Loucy (cell line): ENCODE data around the gene NKAIN2.

ENCODE experiments used
- H2AFZ ChIP-seq: fragments of 200-600 bp; sonication (generic); 2 replicates; pipeline ENCODE4 v1.6.0; 2016; ENCODE audit warnings: antibody characterized with exemption, mild to moderate bottlenecking, low read length, moderate library complexity
- H3F3A ChIP-seq: fragments of 200-600 bp; 2 replicates; pipeline ENCODE4 v1.6.0; 2016; ENCODE audit warnings: antibody characterized with exemption, low read depth, mild to moderate bottlenecking
- H3K27me3 ChIP-seq: fragments of 200-600 bp; sonication (generic); 2 replicates; pipeline ENCODE4 v1.6.1; 2014; ENCODE audit warnings: low read length, mild to moderate bottlenecking; ENCODE audit not compliant: insufficient read depth, poor library complexity, severe bottlenecking
- H3K36me3 ChIP-seq: fragments of 200-600 bp; sonication (generic); 2 replicates; pipeline ENCODE4 v1.6.1; 2016; ENCODE audit warnings: low read length; ENCODE audit not compliant: insufficient read depth
- H3K4me1 ChIP-seq: fragments of 200-600 bp; sonication (generic); 2 replicates; pipeline ENCODE4 v1.5.1; 2014; ENCODE audit warnings: low read length, mild to moderate bottlenecking; ENCODE audit not compliant: insufficient read depth, poor library complexity, severe bottlenecking
- H3K4me2 ChIP-seq: fragments of 200-600 bp; sonication (generic); 2 replicates; pipeline ENCODE4 v1.6.0; 2014; ENCODE audit warnings: antibody characterized with exemption, low read length, low read depth, mild to moderate bottlenecking; ENCODE audit not compliant: poor library complexity, severe bottlenecking
- H3K4me3 ChIP-seq: fragments of 200-600 bp; sonication (generic); 2 replicates; pipeline ENCODE4 v1.5.1; 2014; ENCODE audit warnings: low read length, mild to moderate bottlenecking, mixed read lengths; ENCODE audit not compliant: poor library complexity, severe bottlenecking
- H3K79me2 ChIP-seq: fragments of 200-600 bp; sonication (generic); 2 replicates; pipeline ENCODE4 v1.6.1; 2014; ENCODE audit warnings: low read length; ENCODE audit not compliant: insufficient read depth
- H3K9ac ChIP-seq: fragments of 200-600 bp; sonication (generic); 2 replicates; pipeline ENCODE4 v1.6.0; 2014; ENCODE audit warnings: mild to moderate bottlenecking, low read depth, low read length, moderate library complexity; ENCODE audit not compliant: poor library complexity, severe bottlenecking
- H3K9me2 ChIP-seq: fragments of 200-600 bp; sonication (generic); replicated peaks from 2 replicates; pipeline ENCODE4 v1.6.1; 2016; ENCODE audit warnings: low read depth, low read length, mixed read lengths
- H3K9me3 ChIP-seq: fragments of 200-600 bp; sonication (generic); 2 replicates; pipeline ENCODE4 v1.6.1; 2014; ENCODE audit warnings: mild to moderate bottlenecking, antibody characterized with exemption, low read length, low read depth; ENCODE audit not compliant: insufficient read depth
- H4K20me1 ChIP-seq: fragments of 200-600 bp; sonication (generic); 2 replicates; pipeline ENCODE4 v1.6.0; 2014; ENCODE audit warnings: antibody characterized with exemption, low read length, mild to moderate bottlenecking; ENCODE audit not compliant: insufficient read depth, poor library complexity, severe bottlenecking
- EZH2phosphoT487 ChIP-seq: fragments of 200-600 bp; IDR thresholded peaks from 2 replicates; pipeline ENCODE4 v1.6.1; 2018; ENCODE audit warnings: antibody characterized with exemption, mild to moderate bottlenecking, moderate library complexity, borderline replicate concordance
- TF ChIP-seq, protein P1 (sequence below): fragments of 200-600 bp; sonication (generic); conservative IDR thresholded peaks from 2 replicates; pipeline ENCODE4 v1.5.1; 2014; ENCODE audit warnings: mild to moderate bottlenecking, antibody characterized with exemption, low read length

Gene NKAIN2

DNA sequence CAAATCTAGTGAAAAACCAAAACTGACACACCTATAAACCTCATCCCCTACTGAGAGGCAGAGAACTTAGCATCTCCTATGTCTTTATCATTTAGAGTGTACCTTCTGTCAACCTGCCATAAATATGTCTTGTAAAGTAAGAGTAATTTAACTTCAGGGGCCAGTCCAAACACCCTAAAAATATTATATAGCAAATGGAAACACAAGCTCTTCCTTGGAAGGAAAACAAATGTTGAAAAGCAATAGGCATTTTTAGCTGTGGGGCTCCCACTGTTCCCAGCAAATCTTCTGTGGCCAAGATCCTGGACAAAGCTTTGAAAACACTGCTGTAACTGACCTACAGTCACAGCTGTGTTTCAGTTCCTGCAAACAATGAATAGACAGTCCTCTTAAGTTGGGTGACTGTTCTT is 1018.5 kb downstream of the NKAIN2 start:
- Histone ChIP-seq H3K9me3 (no peaks in the 10 kb centered on the region), H3K36me3 (no peaks in the 10 kb centered on the region), H3K9ac (no peak overlapping the region), H3K27me3 (no peaks in the 10 kb centered on the region), H3K4me1 (no peaks in the 10 kb centered on the region), H4K20me1 (no peaks in the 10 kb centered on the region), H3F3A (no peaks in the 10 kb centered on the region), H3K4me2 (no peak overlapping the region), H2AFZ (no peak overlapping the region), H3K4me3 (no peak overlapping the region), H3K79me2 (no peaks in the 10 kb centered on the region), H3K9me2 (no peaks in the 10 kb centered on the region)
- TF ChIP-seq, protein P1, sequence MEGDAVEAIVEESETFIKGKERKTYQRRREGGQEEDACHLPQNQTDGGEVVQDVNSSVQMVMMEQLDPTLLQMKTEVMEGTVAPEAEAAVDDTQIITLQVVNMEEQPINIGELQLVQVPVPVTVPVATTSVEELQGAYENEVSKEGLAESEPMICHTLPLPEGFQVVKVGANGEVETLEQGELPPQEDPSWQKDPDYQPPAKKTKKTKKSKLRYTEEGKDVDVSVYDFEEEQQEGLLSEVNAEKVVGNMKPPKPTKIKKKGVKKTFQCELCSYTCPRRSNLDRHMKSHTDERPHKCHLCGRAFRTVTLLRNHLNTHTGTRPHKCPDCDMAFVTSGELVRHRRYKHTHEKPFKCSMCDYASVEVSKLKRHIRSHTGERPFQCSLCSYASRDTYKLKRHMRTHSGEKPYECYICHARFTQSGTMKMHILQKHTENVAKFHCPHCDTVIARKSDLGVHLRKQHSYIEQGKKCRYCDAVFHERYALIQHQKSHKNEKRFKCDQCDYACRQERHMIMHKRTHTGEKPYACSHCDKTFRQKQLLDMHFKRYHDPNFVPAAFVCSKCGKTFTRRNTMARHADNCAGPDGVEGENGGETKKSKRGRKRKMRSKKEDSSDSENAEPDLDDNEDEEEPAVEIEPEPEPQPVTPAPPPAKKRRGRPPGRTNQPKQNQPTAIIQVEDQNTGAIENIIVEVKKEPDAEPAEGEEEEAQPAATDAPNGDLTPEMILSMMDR, result no peak
- TF ChIP-seq EZH2phosphoT487, result no peak

DNA sequence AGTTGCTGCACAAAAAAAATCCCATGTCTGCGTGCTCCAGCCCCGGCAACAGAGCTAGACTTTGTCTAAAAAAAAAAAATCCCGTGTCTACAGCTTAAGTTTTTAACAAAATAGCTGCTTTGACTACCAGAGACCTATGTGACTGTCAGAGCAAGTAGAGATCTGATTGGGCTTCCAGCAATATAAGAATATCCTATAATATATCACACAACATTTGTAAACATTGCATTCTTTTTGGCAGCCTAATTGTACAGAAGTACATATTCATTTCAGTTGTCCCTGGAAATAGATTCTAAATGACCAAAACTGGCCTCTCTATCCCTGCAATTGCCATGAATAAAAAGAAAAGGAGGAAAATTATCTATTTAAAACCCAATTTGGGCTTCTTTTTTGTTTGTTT is 1019.1 kb downstream of the NKAIN2 start:
- no peaks in the 10 kb centered on the region for H3K4me1 ChIP-seq
- H3K9ac ChIP-seq, result no peak overlapping the region
- TF ChIP-seq, protein P1, result no peak
- TF ChIP-seq EZH2phosphoT487, result no peak
- H3K9me2 ChIP-seq, result no peaks in the 10 kb centered on the region
- no peak overlapping the region for H2AFZ ChIP-seq
- no peaks in the 10 kb centered on the region for H3K27me3 ChIP-seq
- no peaks in the 10 kb centered on the region for H3K36me3 ChIP-seq
- H3K79me2 ChIP-seq, result no peaks in the 10 kb centered on the region
- H4K20me1 ChIP-seq, result no peaks in the 10 kb centered on the region
- no peak overlapping the region for H3K4me3 ChIP-seq
- no peak overlapping the region for H3K4me2 ChIP-seq
- no peaks in the 10 kb centered on the region for H3F3A ChIP-seq
- H3K9me3 ChIP-seq, result no peaks in the 10 kb centered on the region

DNA sequence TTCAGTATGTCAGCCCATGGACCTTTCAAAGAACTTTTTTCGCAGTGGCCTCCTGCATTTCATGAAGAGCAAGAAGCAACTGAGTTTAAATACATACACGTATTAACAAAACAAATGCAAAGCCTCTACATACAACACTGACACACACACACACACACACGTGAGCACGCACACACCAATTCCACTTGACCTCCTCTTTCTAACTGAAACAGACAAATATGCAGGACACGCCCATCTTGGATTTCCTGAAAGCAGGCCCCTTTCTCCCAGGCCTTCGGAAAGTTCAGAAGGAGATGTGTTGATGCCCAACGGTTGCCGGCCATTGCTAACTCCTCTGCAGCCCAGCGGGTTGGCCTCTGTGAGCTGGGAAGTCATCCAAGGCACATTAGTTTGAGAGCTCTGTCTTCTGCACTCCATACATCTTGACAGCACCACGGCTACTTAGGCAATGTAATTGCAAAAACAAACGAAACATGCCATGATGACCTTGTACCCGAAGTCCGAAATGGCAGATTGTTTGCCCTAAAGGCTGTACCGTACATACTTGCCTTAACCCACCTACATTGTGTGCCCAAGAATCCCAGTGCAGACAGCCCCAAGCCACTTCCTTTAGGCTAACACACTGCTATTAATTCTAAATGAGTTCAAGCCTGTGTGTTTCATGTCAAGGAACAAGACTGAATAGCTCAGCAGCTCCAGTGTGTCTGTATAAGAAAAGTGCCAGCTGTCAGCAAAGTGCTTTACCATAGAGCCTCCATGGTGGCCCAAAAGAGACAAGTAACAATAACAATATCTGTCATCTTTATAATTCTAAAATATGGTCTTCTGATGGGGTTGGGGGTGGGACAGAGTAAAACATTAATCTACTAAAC is 1019.8 kb downstream of the NKAIN2 start:
- H4K20me1 ChIP-seq, result no peaks in the 10 kb centered on the region
- no peaks in the 10 kb centered on the region for H3K79me2 ChIP-seq
- H3K9ac ChIP-seq, result no peak overlapping the region
- H3K4me1 ChIP-seq, result no peaks in the 10 kb centered on the region
- H3K9me2 ChIP-seq, result no peaks in the 10 kb centered on the region
- H2AFZ ChIP-seq, result no peak overlapping the region
- no peaks in the 10 kb centered on the region for H3K27me3 ChIP-seq
- H3K4me2 ChIP-seq, result no peak overlapping the region
- H3K36me3 ChIP-seq, result no peaks in the 10 kb centered on the region
- no peaks in the 10 kb centered on the region for H3K9me3 ChIP-seq
- TF ChIP-seq, protein P1, result no peak
- TF ChIP-seq EZH2phosphoT487, result no peak
- no peaks in the 10 kb centered on the region for H3F3A ChIP-seq
- H3K4me3 ChIP-seq, result no peak overlapping the region
